PC-3 (cell line): ENCODE measurements around the gene FANCL. TPM values are rescaled to one million over a fixed set of nuclear protein-coding genes. Genes with fewer than 3 reads are reported as not detected.
"Not testable (repeated sequence)": the region's sequence is repeated elsewhere in the genome, so short reads cannot be mapped to it uniquely, and the experiment has no call there.

Experiments
- ATAC-seq: fragments of 200-7000 bp; cut with Tn5 transposase; 2 replicates; pipeline ENCODE4 v1.9.1; 2020; ENCODE audit warnings: mild to moderate bottlenecking, moderate library complexity
- BruUV-seq: library from RNA; stranded (reverse); fragments of 400-500 nt; replicated peaks from 2 replicates; lab custom pipeline; 2021; lab: Mats Ljungman, UMichigan
- CTCF ChIA-PET: fragments of 300-600 bp; sonication (Branson Sonifier 250); formaldehyde crosslinking; loops from one replicate; lab custom pipeline; 2022; ENCODE audit warnings: antibody characterized with exemption; lab: Charles Lee
- POLR2A ChIA-PET: fragments of 300-600 bp; sonication (Branson Sonifier 250); formaldehyde crosslinking; loops from one replicate; lab custom pipeline; 2022; ENCODE audit warnings: antibody characterized with exemption; ENCODE audit not compliant: unreplicated experiment; lab: Charles Lee
- DNase-seq: peaks from one replicate; pipeline ENCODE4 v3.0.0-alpha.2; 2015
- H2AFZ ChIP-seq: fragments of 300-600 bp; sonication (generic); 2 replicates; pipeline ENCODE4 v1.6.0; 2016; ENCODE audit warnings: antibody characterized with exemption, low read length
- H3F3A ChIP-seq: fragments of 300-600 bp; sonication (generic); one replicate; pipeline ENCODE4 v1.6.0; 2017; ENCODE audit warnings: antibody characterized with exemption, low read length, control low read depth, mild to moderate bottlenecking; ENCODE audit not compliant: unreplicated experiment
- H3K27ac ChIP-seq: fragments of 300-600 bp; sonication (generic); 2 replicates; pipeline ENCODE4 v1.5.1; 2016; ENCODE audit warnings: mild to moderate bottlenecking, low read length
- H3K27me3 ChIP-seq: fragments of 300-600 bp; sonication (generic); 2 replicates; pipeline ENCODE4 v1.6.1; 2016; ENCODE audit warnings: low read length, mixed read lengths
- H3K36me3 ChIP-seq: fragments of 300-600 bp; sonication (generic); 2 replicates; pipeline ENCODE4 v1.6.1; 2016; ENCODE audit warnings: low read depth, mixed run types, low read length, mixed read lengths
- H3K4me1 ChIP-seq: fragments of 300-600 bp; sonication (generic); 2 replicates; pipeline ENCODE4 v1.5.1; 2016; ENCODE audit warnings: low read length; ENCODE audit not compliant: insufficient read depth
- H3K4me2 ChIP-seq: fragments of 300-600 bp; sonication (generic); 2 replicates; pipeline ENCODE4 v1.6.0; 2016; ENCODE audit warnings: low read length
- H3K4me3 ChIP-seq: fragments of 300-600 bp; sonication (generic); 2 replicates; pipeline ENCODE4 v1.5.1; 2016; ENCODE audit warnings: mild to moderate bottlenecking, low read length, mixed read lengths
- H3K79me2 ChIP-seq: fragments of 300-600 bp; sonication (generic); 2 replicates; pipeline ENCODE4 v1.6.1; 2017; ENCODE audit warnings: low read length, mixed read lengths
- H3K9ac ChIP-seq: fragments of 300-600 bp; sonication (generic); 2 replicates; pipeline ENCODE4 v1.6.0; 2016; ENCODE audit warnings: mild to moderate bottlenecking, low read length
- H3K9me2 ChIP-seq: fragments of 300-600 bp; sonication (generic); replicated peaks from 2 replicates; pipeline ENCODE4 v1.6.1; 2016; ENCODE audit warnings: mixed run types, low read length, mixed read lengths
- H3K9me3 ChIP-seq: fragments of 300-600 bp; sonication (generic); 2 replicates; pipeline ENCODE4 v1.6.1; 2016; ENCODE audit warnings: low read length, mixed read lengths
- H4K20me1 ChIP-seq: fragments of 300-600 bp; sonication (generic); 2 replicates; pipeline ENCODE4 v1.6.1; 2016; ENCODE audit warnings: low read length, mixed read lengths
- CTCF ChIP-seq: fragments of 300-600 bp; sonication (generic); conservative IDR thresholded peaks from 2 replicates; pipeline ENCODE4 v1.5.1; 2017; ENCODE audit warnings: antibody characterized with exemption, low read depth, mild to moderate bottlenecking, low read length
- EZH2 ChIP-seq: fragments of 300-600 bp; sonication (generic); IDR thresholded peaks from one replicate; pipeline ENCODE4 v1.6.1; 2017; ENCODE audit warnings: antibody characterized with exemption, mild to moderate bottlenecking, low read length; ENCODE audit not compliant: unreplicated experiment
- EZH2phosphoT487 ChIP-seq: fragments of 300-600 bp; sonication (generic); IDR thresholded peaks from 2 replicates; pipeline ENCODE4 v1.6.1; 2018; ENCODE audit warnings: mild to moderate bottlenecking, antibody characterized with exemption, low read length, borderline replicate concordance
- intact Hi-C: fragments of 100-400 bp; cut with micrococcal nuclease; formaldehyde crosslinking; loops from 2 replicates; pipeline ENCODE4 v1.9.0; 2023
- total RNA-seq: library from RNA; depleted of rRNA; stranded (reverse); fragments of >200 nt; gene quantifications from 2 replicates; pipeline ENCODE4 v1.2.3, GENCODE V29; 2014

The FANCL gene
- total RNA-seq, 1 experiment from 2014 or later: 18.0 TPM

- ATAC-seq, H3K4me3 ChIP-seq, intact Hi-C loops, H3K36me3 ChIP-seq, H4K20me1 ChIP-seq, H3K9me2 ChIP-seq, BruUV-seq, H3K4me1 ChIP-seq, H3K9ac ChIP-seq, H2AFZ ChIP-seq, POLR2A ChIA-PET, H3K27ac ChIP-seq, DNase-seq, H3F3A ChIP-seq, H3K27me3 ChIP-seq, H3K9me3 ChIP-seq, H3K79me2 ChIP-seq, H3K4me2 ChIP-seq: not testable (repeated sequence)
- CTCF ChIA-PET: interaction anchor here (0.5 kb wide), 1 partner anchor 572 kb away, joined by 3 read pairs; no protein-coding TSS in a partner anchor
Observed at GRCh38 chr2:58251331-58252201, 10.4 kb upstream of the FANCL start.

GRCh38 chr2:58241546-58241864 is 380 bp upstream of the FANCL start:
- no peaks in the 10 kb centered on the region for H3K9me3 ChIP-seq
- H3K4me2 ChIP-seq: peak overlapping the region; percentile 88
- no peaks in the 10 kb centered on the region for H3F3A ChIP-seq
- peaks cover 17% of the 10 kb centered on the region; the same call in 1 of the 2 replicates for H3K4me1 ChIP-seq
- ChIA-PET POLR2A (no interaction called here), CTCF (no interaction called here)
- H3K9me2 ChIP-seq: no peaks in the 10 kb centered on the region
- no peaks in the 10 kb centered on the region for H3K27me3 ChIP-seq
- H3K27ac ChIP-seq: peak overlapping the region; percentile 63; the same call in 1 of the 2 replicates
- no peaks in the 10 kb centered on the region for H3K36me3 ChIP-seq
- intact Hi-C loops: loop anchor here (1.0 kb wide), 1 partner anchor 149 kb away; no protein-coding TSS in a partner anchor
- peaks cover 46% of the 10 kb centered on the region for H3K79me2 ChIP-seq
- DNase-seq (no peak), ATAC-seq (no peak; the same call in 1 of the 2 replicates)
- TF ChIP-seq EZH2phosphoT487 (no peak), CTCF (no peak), EZH2 (no peak)
- no TSS peak for BruUV-seq
- peak overlapping the region; percentile 97 for H2AFZ ChIP-seq
- peak overlapping the region; percentile 78 for H3K4me3 ChIP-seq
- H3K9ac ChIP-seq: peak overlapping the region; percentile 95
- H4K20me1 ChIP-seq: peaks cover 13% of the 10 kb centered on the region; the same call in 1 of the 2 replicates

GRCh38 chr2:58239243-58239925 is 1.7 kb downstream of the FANCL start:
- no peaks in the 10 kb centered on the region for H3K27me3 ChIP-seq
- BruUV-seq: no TSS peak
- intact Hi-C loops: no loop called here
- DNase-seq (no peak), ATAC-seq (no peak)
- H3K9me2 ChIP-seq: no peaks in the 10 kb centered on the region
- H3K9me3 ChIP-seq: no peaks in the 10 kb centered on the region
- peak overlapping the region; percentile 88 for H3K4me2 ChIP-seq
- ChIA-PET POLR2A (no interaction called here), CTCF (no interaction called here)
- H3K27ac ChIP-seq: no peak overlapping the region
- TF ChIP-seq EZH2 (no peak), CTCF (no peak), EZH2phosphoT487 (no peak)
- no peaks in the 10 kb centered on the region for H3K36me3 ChIP-seq
- no peaks in the 10 kb centered on the region for H3F3A ChIP-seq
- H3K4me1 ChIP-seq: peaks cover 21% of the 10 kb centered on the region
- H2AFZ ChIP-seq: no peak overlapping the region
- H3K9ac ChIP-seq: peak overlapping the region; percentile 95; the same call in 1 of the 2 replicates
- H3K79me2 ChIP-seq: peaks cover 67% of the 10 kb centered on the region
- peak overlapping the region; percentile 78 for H3K4me3 ChIP-seq
- peaks cover 13% of the 10 kb centered on the region; the same call in 1 of the 2 replicates for H4K20me1 ChIP-seq
